ENCODE data around the gene UROC1. TPM values are rescaled to one million over a fixed set of nuclear protein-coding genes. Genes with fewer than 3 reads are reported as not detected.
A peak's percentile ranks its signal among the peaks of the same experiment; 100 is the strongest.

The UROC1 gene
- total RNA-seq, 1 experiment from 2014 or later = not detected

GRCh38 chr3:126524429-126524988 lies 6.9 kb upstream of the UROC1 start:
- H3T11ph ChIP-seq (ENCODE audit: low read length) = no peak overlapping the region
- no peak overlapping the region for H2AFZ ChIP-seq (ENCODE audit: low read length)
- no peak overlapping the region for H4K91ac ChIP-seq (ENCODE audit: insufficient read length, low read depth, low read length)
- no peak overlapping the region for H3K18ac ChIP-seq (ENCODE audit: insufficient read length, low read depth, low read length)
- no peak overlapping the region for H2BK5ac ChIP-seq (ENCODE audit: insufficient read length, low read length)
- H3K9me3 ChIP-seq (ENCODE audit: control insufficient read depth, low read depth, low read length) = no peaks in the 10 kb centered on the region
- H2BK20ac ChIP-seq (ENCODE audit: low read depth, low read length, poor library complexity, severe bottlenecking) = no peak overlapping the region
- no peak overlapping the region for H3K27ac ChIP-seq (ENCODE audit: insufficient read length, low read depth, low read length)
- H3K79me2 ChIP-seq (ENCODE audit: insufficient read depth, low read length) = no peaks in the 10 kb centered on the region
- no peaks in the 10 kb centered on the region for H3K4me1 ChIP-seq (ENCODE audit: insufficient read depth, low read length)
- H3K4ac ChIP-seq (ENCODE audit: low read depth, low read length) = no peak overlapping the region
- H3K9ac ChIP-seq (ENCODE audit: extremely low read depth, insufficient read length, low read length) = no peak overlapping the region
- Mint-ChIP-seq H3K27ac (no peak overlapping the region), H3K4me3 (peak overlapping the region; percentile 69 to 79), H3K9me3 (no peaks in the 10 kb centered on the region; a peak in 1 of 5 replicates), H3K27me3 (ENCODE audit: low read depth) (peaks cover 42% of the 10 kb centered on the region), H3K4me1 (peaks cover under 1 to 24% of the 10 kb centered on the region in 2 experiments), H3K36me3 (ENCODE audit: insufficient read depth in 1 of 3, low read depth in 3 of 3) (no peaks in the 10 kb centered on the region; a peak in 1 of 7 replicates)
- no peak overlapping the region for H2BK15ac ChIP-seq (ENCODE audit: low read depth, low read length)
- H3K79me1 ChIP-seq (ENCODE audit: insufficient read depth, low read depth, low read length, poor library complexity, severe bottlenecking) = no peaks in the 10 kb centered on the region
- no peak overlapping the region for H3K23ac ChIP-seq (ENCODE audit: insufficient read length, low read depth, low read length)
- H2AK5ac ChIP-seq (ENCODE audit: insufficient read length, low read length) = no peak overlapping the region
- no peaks in the 10 kb centered on the region for H4K20me1 ChIP-seq (ENCODE audit: control insufficient read depth, insufficient read depth, insufficient read length)
- H3K4me2 ChIP-seq (ENCODE audit: insufficient read depth, insufficient read length, low read length) = peak overlapping the region; percentile 37
- no peak overlapping the region for H2BK12ac ChIP-seq (ENCODE audit: insufficient read length, low read depth, low read length)
- DNase-seq = peak; percentile 49
- H3K14ac ChIP-seq (ENCODE audit: insufficient read depth, low read length) = no peak overlapping the region
- no peaks in the 10 kb centered on the region; the same call in 1 of the 2 replicates for H3K27me3 ChIP-seq (ENCODE audit: insufficient read depth, low read length)
- H2BK120ac ChIP-seq (ENCODE audit: low read depth, low read length, poor library complexity, severe bottlenecking) = no peak overlapping the region
- no peak overlapping the region for H3K56ac ChIP-seq (ENCODE audit: insufficient read length, low read depth, low read length)
- no peaks in the 10 kb centered on the region for H3K23me2 ChIP-seq (ENCODE audit: insufficient read length, low read depth, low read length, poor library complexity, severe bottlenecking)
- no peak overlapping the region for H4K5ac ChIP-seq (ENCODE audit: insufficient read length, low read depth, low read length)
- no CpG with 5 or more reads among the region's 31 CpGs for WGBS (ENCODE audit: extremely low coverage, insufficient read length, low lambda C conversion rate)
- H4K8ac ChIP-seq (replicated peaks; ENCODE audit: insufficient read length, low read depth, low read length) = no peak overlapping the region
- no peak for TF ChIP-seq CTCF (conservative IDR thresholded peaks at IDR 0.05)
